HepG2 (cell line): ENCODE measurements around the gene ALOX5.

ENCODE experiments used
- CTCF ChIP-seq: sonication (generic); formaldehyde crosslinking; IDR thresholded peaks from 2 replicates; pipeline ENCODE4 v1.5.0; 2020; ENCODE audit warnings: mild to moderate bottlenecking, missing genetic modification reagents, moderate library complexity
- EEA1 ChIP-seq: sonication (generic); formaldehyde crosslinking; IDR thresholded peaks from 2 replicates; pipeline ENCODE4 v1.5.1; 2020; ENCODE audit warnings: mild to moderate bottlenecking, missing genetic modification reagents, borderline replicate concordance
- NFE2L2 ChIP-seq: fragments of 150-350 bp; IDR thresholded peaks from 2 replicates; pipeline ENCODE4 v1.6.1; 2014; ENCODE audit warnings: low read length
- TF ChIP-seq, protein P1 (sequence below): sonication (generic); formaldehyde crosslinking; IDR thresholded peaks from 2 replicates; pipeline ENCODE4 v1.4.0; 2020; ENCODE audit warnings: missing genetic modification reagents

GRCh38 chr10:45456822-45457221 is 82.8 kb downstream of the ALOX5 start:
- no peak for TF ChIP-seq EEA1 (CRISPR knock-in tag)
- no peak for TF ChIP-seq NFE2L2
- TF ChIP-seq, protein P1, sequence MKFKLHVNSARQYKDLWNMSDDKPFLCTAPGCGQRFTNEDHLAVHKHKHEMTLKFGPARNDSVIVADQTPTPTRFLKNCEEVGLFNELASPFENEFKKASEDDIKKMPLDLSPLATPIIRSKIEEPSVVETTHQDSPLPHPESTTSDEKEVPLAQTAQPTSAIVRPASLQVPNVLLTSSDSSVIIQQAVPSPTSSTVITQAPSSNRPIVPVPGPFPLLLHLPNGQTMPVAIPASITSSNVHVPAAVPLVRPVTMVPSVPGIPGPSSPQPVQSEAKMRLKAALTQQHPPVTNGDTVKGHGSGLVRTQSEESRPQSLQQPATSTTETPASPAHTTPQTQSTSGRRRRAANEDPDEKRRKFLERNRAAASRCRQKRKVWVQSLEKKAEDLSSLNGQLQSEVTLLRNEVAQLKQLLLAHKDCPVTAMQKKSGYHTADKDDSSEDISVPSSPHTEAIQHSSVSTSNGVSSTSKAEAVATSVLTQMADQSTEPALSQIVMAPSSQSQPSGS: no peak
- TF ChIP-seq CTCF (CRISPR knock-in tag): no peak
